ENCODE data around the gene TLE3.
A peak's percentile ranks its signal among the peaks of the same experiment; 100 is the strongest.

Gene TLE3

GRCh38 chr15:70098461-70099166, 897 bp upstream of the TLE3 start:
- peak; percentile 15 for DNase-seq (ENCODE audit: low read depth)

- DNase-seq (ENCODE audit: low read depth): no peak
Measured at GRCh38 chr15:70098153-70098460, 390 bp upstream of the TLE3 start.

GRCh38 chr15:70097063-70097320, 725 bp downstream of the TLE3 start:
- DNase-seq (ENCODE audit: low read depth): no peak

- DNase-seq (ENCODE audit: low read depth): peak; percentile 48
Measured at GRCh38 chr15:70096215-70097062, 1.3 kb downstream of the TLE3 start.

GRCh38 chr15:70095408-70096214, 2.1 kb downstream of the TLE3 start:
- peak; percentile 44 for DNase-seq (ENCODE audit: low read depth)

GRCh38 chr15:70094690-70095311, 2.9 kb downstream of the TLE3 start:
- no peak for DNase-seq (ENCODE audit: low read depth)

- DNase-seq (ENCODE audit: low read depth): no peak
Measured at GRCh38 chr15:70093481-70094319, 4.0 kb downstream of the TLE3 start.

GRCh38 chr15:70093070-70093469, 4.6 kb downstream of the TLE3 start:
- no peak for DNase-seq (ENCODE audit: low read depth)

- no peak for DNase-seq (ENCODE audit: low read depth)
Measured at GRCh38 chr15:70092464-70093027, 5.2 kb downstream of the TLE3 start.

GRCh38 chr15:70091726-70092463, 5.8 kb downstream of the TLE3 start:
- no peak for DNase-seq (ENCODE audit: low read depth)

GRCh38 chr15:70090436-70091296, 7.1 kb downstream of the TLE3 start:
- no peak for DNase-seq (ENCODE audit: low read depth)

GRCh38 chr15:70089692-70089971, 8.1 kb downstream of the TLE3 start:
- no peak for DNase-seq (ENCODE audit: low read depth)

- no peak for DNase-seq (ENCODE audit: low read depth)
Measured at GRCh38 chr15:70088887-70089691, 8.6 kb downstream of the TLE3 start.

GRCh38 chr15:70088455-70088854, 9.3 kb downstream of the TLE3 start:
- DNase-seq (ENCODE audit: low read depth): no peak

GRCh38 chr15:70087708-70088352, 9.9 kb downstream of the TLE3 start:
- DNase-seq (ENCODE audit: low read depth): no peak

- no peak for DNase-seq (ENCODE audit: low read depth)
Measured at GRCh38 chr15:70086636-70087035, 11.1 kb downstream of the TLE3 start.

- no peak for DNase-seq (ENCODE audit: low read depth)
Measured at GRCh38 chr15:70084461-70084860, 13.3 kb downstream of the TLE3 start.

GRCh38 chr15:70083946-70084345, 13.8 kb downstream of the TLE3 start:
- DNase-seq (ENCODE audit: low read depth): no peak

- no peak for DNase-seq (ENCODE audit: low read depth)
Measured at GRCh38 chr15:70083418-70083817, 14.3 kb downstream of the TLE3 start.
